ENCODE results near the gene NFKBIA. TPM values are rescaled to one million over a fixed set of nuclear protein-coding genes. Genes with fewer than 3 reads are reported as not detected.
"Not testable (repeated sequence)": the region's sequence is repeated elsewhere in the genome, so short reads cannot be mapped to it uniquely, and the experiment has no call there.

NFKBIA gene, protein sequence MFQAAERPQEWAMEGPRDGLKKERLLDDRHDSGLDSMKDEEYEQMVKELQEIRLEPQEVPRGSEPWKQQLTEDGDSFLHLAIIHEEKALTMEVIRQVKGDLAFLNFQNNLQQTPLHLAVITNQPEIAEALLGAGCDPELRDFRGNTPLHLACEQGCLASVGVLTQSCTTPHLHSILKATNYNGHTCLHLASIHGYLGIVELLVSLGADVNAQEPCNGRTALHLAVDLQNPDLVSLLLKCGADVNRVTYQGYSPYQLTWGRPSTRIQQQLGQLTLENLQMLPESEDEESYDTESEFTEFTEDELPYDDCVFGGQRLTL
- 386 and 390 TPM in 2 replicates for total RNA-seq

GRCh38 chr14:35404449-35405303, at the start of gene NFKBIA:
TSS of gene NFKBIA (minus strand) at chr14:35404749. CDS start at chr14:35404644, 105 bp downstream.
- Mint-ChIP-seq H3K27me3 (ENCODE audit: low read depth) (no peaks in the 10 kb centered on the region), H3K27ac (peak within 1 kb of the TSS; percentile 97), H3K9me3 (no peaks in the 10 kb centered on the region), H3K4me1 (ENCODE audit: low read depth) (peaks cover 43% of the 10 kb centered on the region), H3K36me3 (ENCODE audit: low read depth) (peaks cover 41% of the 10 kb centered on the region), H3K4me3 (ENCODE audit: low read depth) (peak within 1 kb of the TSS; percentile 99)
- intact Hi-C loops (cut with micrococcal nuclease): loop anchor here (1.0 to 5.0 kb wide), 9 partner anchors 12 to 422 kb away; partner anchors contain the start of genes FAM177A1, PRORP and SRP54
- peak; percentile 93 for DNase-seq (ENCODE audit: low spot score)

DNA sequence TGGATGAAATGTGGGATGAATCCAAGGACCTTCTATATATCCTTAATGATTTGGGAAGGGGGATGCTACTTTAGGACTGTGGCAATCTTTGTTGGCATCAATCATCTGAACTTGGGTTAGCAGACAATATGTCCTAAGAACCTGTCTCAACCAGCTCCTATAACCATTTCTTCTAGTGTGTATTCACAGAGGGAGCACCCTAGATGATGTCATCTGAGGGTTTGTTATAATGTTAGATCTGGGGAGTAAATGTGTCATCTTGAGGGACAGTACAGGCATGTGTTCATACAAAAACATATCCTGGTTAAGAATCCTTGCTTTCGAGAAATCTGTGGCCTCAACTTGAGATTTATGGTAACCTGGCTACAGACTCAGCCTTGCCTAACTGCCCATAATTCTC, 41.9 kb upstream of the NFKBIA start:
- no peaks in the 10 kb centered on the region for H3K27me3 Mint-ChIP-seq (ENCODE audit: low read depth)
- no peaks in the 10 kb centered on the region for H3K4me1 Mint-ChIP-seq (ENCODE audit: low read depth)
- DNase-seq (ENCODE audit: low spot score): no peak
- no peaks in the 10 kb centered on the region for H3K9me3 Mint-ChIP-seq
- intact Hi-C loops (cut with micrococcal nuclease): no loop called here
- no peak overlapping the region for H3K4me3 Mint-ChIP-seq (ENCODE audit: low read depth)
- no peaks in the 10 kb centered on the region for H3K36me3 Mint-ChIP-seq (ENCODE audit: low read depth)
- no peak overlapping the region for H3K27ac Mint-ChIP-seq

GRCh38 chr14:35444104-35444503, 39.6 kb upstream of the NFKBIA start:
- H3K27ac Mint-ChIP-seq: no peak overlapping the region
- no peak for DNase-seq (ENCODE audit: low spot score)
- no peaks in the 10 kb centered on the region for H3K27me3 Mint-ChIP-seq (ENCODE audit: low read depth)
- intact Hi-C loops (cut with micrococcal nuclease): no loop called here
- no peaks in the 10 kb centered on the region for H3K4me1 Mint-ChIP-seq (ENCODE audit: low read depth)
- H3K9me3 Mint-ChIP-seq: no peaks in the 10 kb centered on the region
- H3K4me3 Mint-ChIP-seq (ENCODE audit: low read depth): no peak overlapping the region
- H3K36me3 Mint-ChIP-seq (ENCODE audit: low read depth): no peaks in the 10 kb centered on the region

GRCh38 chr14:35441160-35441559, 36.6 kb upstream of the NFKBIA start:
- Mint-ChIP-seq H3K4me3 (ENCODE audit: low read depth) (no peak overlapping the region), H3K36me3 (ENCODE audit: low read depth) (no peaks in the 10 kb centered on the region), H3K27ac (no peak overlapping the region), H3K4me1 (ENCODE audit: low read depth) (no peaks in the 10 kb centered on the region), H3K27me3 (ENCODE audit: low read depth) (no peaks in the 10 kb centered on the region), H3K9me3 (no peaks in the 10 kb centered on the region)
- no peak for DNase-seq (ENCODE audit: low spot score)
- intact Hi-C loops (cut with micrococcal nuclease): no loop called here

DNA sequence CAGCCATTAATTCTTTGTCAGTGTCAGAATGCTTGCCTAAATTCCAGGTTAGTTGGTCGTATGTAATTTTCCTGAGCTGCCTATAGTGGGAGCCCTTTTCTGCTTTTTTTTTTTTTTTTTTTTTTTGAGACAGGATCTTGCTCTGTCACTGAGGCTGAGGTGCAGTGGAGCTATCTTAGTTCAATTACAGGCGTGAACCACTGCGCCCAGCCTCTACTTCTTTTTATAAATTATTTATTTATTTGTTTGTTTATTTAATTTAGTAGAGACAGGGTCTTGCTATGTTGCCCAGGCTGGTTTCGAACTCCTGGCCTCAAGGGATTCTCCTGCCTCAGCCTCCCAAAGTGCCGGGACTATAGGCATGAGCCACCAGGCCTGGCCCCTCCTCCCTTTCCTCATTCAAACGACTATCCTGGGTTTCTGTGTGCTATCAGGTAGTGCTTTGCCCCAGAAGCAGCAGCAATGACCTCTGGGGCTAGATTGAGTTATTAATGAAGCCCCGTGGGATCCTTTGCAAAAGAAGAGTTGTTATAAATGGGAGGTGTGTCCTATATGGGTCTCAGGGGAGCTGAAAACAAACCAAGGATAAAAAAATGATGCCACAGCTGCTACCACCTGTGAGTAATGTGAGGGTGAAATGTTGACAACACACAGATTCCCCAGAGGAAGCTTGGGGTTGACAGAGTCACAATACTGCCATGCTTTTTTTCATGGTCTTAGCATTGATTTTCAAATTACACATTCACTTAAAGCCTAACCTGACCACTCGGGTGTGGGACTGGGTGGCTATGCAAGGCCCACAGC, 34.6 kb upstream of the NFKBIA start:
- Mint-ChIP-seq H3K27ac (no peak overlapping the region), H3K27me3 (ENCODE audit: low read depth) (no peaks in the 10 kb centered on the region), H3K9me3 (no peaks in the 10 kb centered on the region), H3K4me3 (ENCODE audit: low read depth) (no peak overlapping the region), H3K36me3 (ENCODE audit: low read depth) (no peaks in the 10 kb centered on the region), H3K4me1 (ENCODE audit: low read depth) (peaks cover 6% of the 10 kb centered on the region)
- DNase-seq (ENCODE audit: low spot score): no peak
- intact Hi-C loops (cut with micrococcal nuclease): loop anchor here (2.0 to 5.0 kb wide), 2 partner anchors 248 to 376 kb away; no protein-coding TSS in a partner anchor

- intact Hi-C loops (cut with micrococcal nuclease): loop anchor here (2.0 to 5.0 kb wide), 2 partner anchors 249 to 376 kb away; no protein-coding TSS in a partner anchor
- not testable (repeated sequence) for H3K9me3 Mint-ChIP-seq
Observed at GRCh38 chr14:35438492-35438891, 33.9 kb upstream of the NFKBIA start.

GRCh38 chr14:35435177-35435576, 30.6 kb upstream of the NFKBIA start:
- H3K4me1 Mint-ChIP-seq (ENCODE audit: low read depth): peaks cover 8% of the 10 kb centered on the region
- H3K36me3 Mint-ChIP-seq (ENCODE audit: low read depth): no peaks in the 10 kb centered on the region
- H3K9me3 Mint-ChIP-seq: no peaks in the 10 kb centered on the region
- no peak overlapping the region for H3K4me3 Mint-ChIP-seq (ENCODE audit: low read depth)
- no peaks in the 10 kb centered on the region for H3K27me3 Mint-ChIP-seq (ENCODE audit: low read depth)
- no peak for DNase-seq (ENCODE audit: low spot score)
- intact Hi-C loops (cut with micrococcal nuclease): loop anchor here (5.0 kb wide), 1 partner anchor 252 kb away; no protein-coding TSS in a partner anchor
- H3K27ac Mint-ChIP-seq: no peak overlapping the region

More at GRCh38 chr14:35438492-35438891, 33.9 kb upstream of the NFKBIA start:
- not testable (repeated sequence) for H3K36me3 Mint-ChIP-seq (ENCODE audit: low read depth); H3K27ac Mint-ChIP-seq; H3K4me3 Mint-ChIP-seq (ENCODE audit: low read depth); H3K27me3 Mint-ChIP-seq (ENCODE audit: low read depth); H3K4me1 Mint-ChIP-seq (ENCODE audit: low read depth); DNase-seq (ENCODE audit: low spot score)

- Mint-ChIP-seq H3K9me3 (no peaks in the 10 kb centered on the region), H3K36me3 (ENCODE audit: low read depth) (no peaks in the 10 kb centered on the region), H3K4me1 (ENCODE audit: low read depth) (peaks cover 11% of the 10 kb centered on the region), H3K27me3 (ENCODE audit: low read depth) (no peaks in the 10 kb centered on the region), H3K27ac (no peak overlapping the region), H3K4me3 (ENCODE audit: low read depth) (no peak overlapping the region)
- DNase-seq (ENCODE audit: low spot score): no peak
- intact Hi-C loops (cut with micrococcal nuclease): no loop called here
Observed at GRCh38 chr14:35433826-35434225, 29.3 kb upstream of the NFKBIA start.

GRCh38 chr14:35430459-35431199, 26.1 kb upstream of the NFKBIA start:
- no peaks in the 10 kb centered on the region for H3K9me3 Mint-ChIP-seq
- intact Hi-C loops (cut with micrococcal nuclease): no loop called here
- DNase-seq (ENCODE audit: low spot score): no peak
- H3K27me3 Mint-ChIP-seq (ENCODE audit: low read depth): no peaks in the 10 kb centered on the region
- peaks cover 15% of the 10 kb centered on the region for H3K4me1 Mint-ChIP-seq (ENCODE audit: low read depth)
- no peak overlapping the region for H3K4me3 Mint-ChIP-seq (ENCODE audit: low read depth)
- no peak overlapping the region for H3K27ac Mint-ChIP-seq
- H3K36me3 Mint-ChIP-seq (ENCODE audit: low read depth): no peaks in the 10 kb centered on the region

DNA sequence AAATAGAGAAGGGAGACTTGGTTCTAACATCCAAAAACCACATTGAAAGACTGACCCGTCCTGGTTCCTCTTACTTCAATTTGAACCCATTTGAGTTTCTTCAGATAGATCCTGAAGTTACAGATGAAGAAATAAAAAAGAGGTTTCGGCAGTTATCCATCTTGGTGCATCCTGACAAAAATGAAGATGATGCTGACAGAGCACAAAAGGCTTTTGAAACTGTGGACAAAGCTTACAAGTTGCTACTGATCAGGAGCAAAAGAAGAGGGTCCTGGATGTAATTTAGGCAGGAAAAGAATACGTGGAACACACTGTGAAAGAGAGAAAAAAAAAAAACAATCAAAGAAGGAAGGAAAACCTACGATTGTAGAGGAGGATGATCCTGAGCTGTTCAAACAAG, 25.4 kb upstream of the NFKBIA start:
- Mint-ChIP-seq H3K4me1 (ENCODE audit: low read depth) (peaks cover 8% of the 10 kb centered on the region), H3K36me3 (ENCODE audit: low read depth) (no peaks in the 10 kb centered on the region), H3K27ac (no peak overlapping the region), H3K4me3 (ENCODE audit: low read depth) (no peak overlapping the region), H3K9me3 (no peaks in the 10 kb centered on the region), H3K27me3 (ENCODE audit: low read depth) (no peaks in the 10 kb centered on the region)
- DNase-seq (ENCODE audit: low spot score): no peak
- intact Hi-C loops (cut with micrococcal nuclease): no loop called here

DNA sequence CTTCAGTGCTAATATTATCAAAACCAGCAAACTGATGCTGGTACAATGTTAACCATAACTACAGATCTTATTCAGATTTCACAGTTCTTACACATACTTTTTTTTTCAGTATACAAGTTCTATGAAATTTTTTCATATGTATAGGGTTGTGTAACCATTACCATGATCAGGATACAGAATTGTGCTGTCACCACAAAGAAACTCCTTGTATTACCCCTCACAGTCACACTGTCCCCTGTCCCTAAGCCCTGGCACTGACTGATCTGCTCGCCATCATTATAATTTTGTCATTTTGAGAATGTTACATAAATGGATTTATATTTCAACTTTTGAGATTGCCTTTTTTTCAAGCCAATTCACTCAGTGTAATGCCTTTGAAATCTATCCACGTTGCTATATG, 21.3 kb upstream of the NFKBIA start:
- no peaks in the 10 kb centered on the region for H3K27me3 Mint-ChIP-seq (ENCODE audit: low read depth)
- intact Hi-C loops (cut with micrococcal nuclease): no loop called here
- no peak for DNase-seq (ENCODE audit: low spot score)
- H3K9me3 Mint-ChIP-seq: peaks cover 4% of the 10 kb centered on the region
- no peak overlapping the region for H3K27ac Mint-ChIP-seq
- no peaks in the 10 kb centered on the region for H3K36me3 Mint-ChIP-seq (ENCODE audit: low read depth)
- H3K4me1 Mint-ChIP-seq (ENCODE audit: low read depth): peaks cover 13% of the 10 kb centered on the region
- no peak overlapping the region for H3K4me3 Mint-ChIP-seq (ENCODE audit: low read depth)

GRCh38 chr14:35423621-35424020, 19.1 kb upstream of the NFKBIA start:
- no peak overlapping the region for H3K4me3 Mint-ChIP-seq (ENCODE audit: low read depth)
- no peak overlapping the region for H3K27ac Mint-ChIP-seq
- DNase-seq (ENCODE audit: low spot score): no peak
- no peaks in the 10 kb centered on the region for H3K27me3 Mint-ChIP-seq (ENCODE audit: low read depth)
- intact Hi-C loops (cut with micrococcal nuclease): loop anchor here (2.0 to 5.0 kb wide), 2 partner anchors 263 to 751 kb away; no protein-coding TSS in a partner anchor
- peaks cover 4% of the 10 kb centered on the region for H3K9me3 Mint-ChIP-seq
- peaks cover 16% of the 10 kb centered on the region for H3K4me1 Mint-ChIP-seq (ENCODE audit: low read depth)
- no peaks in the 10 kb centered on the region for H3K36me3 Mint-ChIP-seq (ENCODE audit: low read depth)
